HG03575 (cell line): ENCODE results near the gene PPP1R37.
"Not testable (repeated sequence)": the region's sequence is repeated elsewhere in the genome, so short reads cannot be mapped to it uniquely, and the experiment has no call there.

Source experiments
- ATAC-seq: cut with Tn5 transposase; IDR thresholded peaks from one replicate; pipeline ENCODE4 v1.9.1; 2021; ENCODE audit not compliant: unreplicated experiment, insufficient number of reproducible peaks, low FRiP score; ENCODE audit errors: extremely low read depth

Gene PPP1R37

DNA sequence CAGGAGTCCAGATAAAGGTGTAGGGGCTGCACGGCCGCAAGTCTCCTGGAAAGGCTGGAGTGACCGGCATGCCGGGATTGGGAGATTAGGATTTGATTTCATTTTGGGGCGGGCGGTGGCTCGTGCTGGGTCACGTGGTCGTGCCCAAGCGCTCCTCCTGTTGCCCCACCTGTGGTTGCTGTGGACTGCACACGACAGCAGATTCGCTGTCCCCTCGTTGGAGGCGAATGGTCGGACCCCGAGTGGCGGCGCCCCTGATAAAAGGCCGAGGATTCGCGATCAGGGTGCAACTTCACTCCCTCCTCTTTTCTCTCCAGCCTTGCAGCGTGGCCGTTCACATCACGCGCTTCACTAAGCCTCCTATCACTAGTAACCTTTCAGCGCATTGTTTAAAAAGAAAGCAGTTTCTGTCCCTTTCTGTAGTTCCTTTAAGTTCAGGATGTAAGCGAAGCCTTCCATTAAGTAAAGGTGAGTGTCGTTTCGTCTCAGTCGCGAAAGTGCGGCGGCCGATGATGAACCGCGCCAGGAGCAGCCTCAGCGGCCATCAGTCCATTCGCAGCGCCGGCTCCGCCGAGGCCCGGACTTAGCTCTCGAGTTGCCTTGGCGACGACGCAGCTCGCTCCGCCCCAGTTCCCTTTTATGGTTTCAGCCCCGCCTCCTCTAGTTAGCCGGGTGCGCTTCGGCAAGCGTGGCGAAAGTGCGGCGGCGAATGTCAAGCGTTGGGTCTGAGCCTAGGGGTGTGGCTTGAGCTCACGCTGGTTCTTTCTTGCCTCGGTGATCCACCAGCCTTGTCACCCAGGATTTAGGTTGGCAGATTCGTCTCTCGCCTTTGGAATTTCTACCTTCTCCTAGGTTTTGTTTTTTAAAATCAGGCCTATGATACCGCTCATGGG, 1.7 kb upstream of the PPP1R37 start:
- ATAC-seq: no peak

DNA sequence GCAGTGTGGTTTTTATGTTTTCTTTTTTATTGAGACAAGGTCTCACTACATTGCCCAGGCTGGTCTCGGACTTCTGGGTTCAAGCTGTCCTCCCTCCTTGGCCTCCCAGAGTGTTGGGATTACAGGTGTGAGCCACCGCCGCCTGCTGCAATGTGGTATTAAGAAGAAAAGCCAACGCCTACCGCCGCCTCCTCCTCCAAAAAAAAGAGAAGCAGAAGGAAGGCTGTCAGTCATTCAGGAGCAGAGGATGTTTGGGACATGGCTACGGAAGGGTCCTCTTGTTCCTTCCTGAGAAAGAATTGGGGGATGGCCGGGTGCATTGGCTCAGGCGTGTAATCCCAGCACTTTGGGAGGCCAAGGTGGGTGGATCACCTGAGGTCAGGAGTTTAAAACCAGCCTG, 1.2 kb downstream of the PPP1R37 start:
- ATAC-seq: no peak

DNA sequence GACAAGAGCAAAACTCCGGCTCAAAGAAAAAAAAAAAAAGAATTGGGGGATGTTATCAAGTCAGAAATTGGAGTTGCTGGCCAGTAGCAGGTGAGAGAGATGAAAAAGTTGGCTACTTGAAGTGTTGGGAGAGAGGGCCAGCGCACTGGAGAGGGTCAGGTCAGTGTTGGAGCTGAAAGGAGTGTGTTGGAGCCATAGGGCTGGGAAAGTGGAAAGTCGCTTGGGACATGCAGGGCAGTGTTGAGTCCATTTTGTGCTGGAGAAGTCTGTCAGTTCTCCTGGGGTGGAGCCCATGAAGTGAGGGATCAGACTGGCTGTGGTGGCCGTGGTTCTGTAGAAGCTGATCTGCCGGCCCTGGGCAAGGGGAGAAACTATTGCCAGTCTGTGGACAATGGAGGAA, 1.7 kb downstream of the PPP1R37 start:
- ATAC-seq: no peak

DNA sequence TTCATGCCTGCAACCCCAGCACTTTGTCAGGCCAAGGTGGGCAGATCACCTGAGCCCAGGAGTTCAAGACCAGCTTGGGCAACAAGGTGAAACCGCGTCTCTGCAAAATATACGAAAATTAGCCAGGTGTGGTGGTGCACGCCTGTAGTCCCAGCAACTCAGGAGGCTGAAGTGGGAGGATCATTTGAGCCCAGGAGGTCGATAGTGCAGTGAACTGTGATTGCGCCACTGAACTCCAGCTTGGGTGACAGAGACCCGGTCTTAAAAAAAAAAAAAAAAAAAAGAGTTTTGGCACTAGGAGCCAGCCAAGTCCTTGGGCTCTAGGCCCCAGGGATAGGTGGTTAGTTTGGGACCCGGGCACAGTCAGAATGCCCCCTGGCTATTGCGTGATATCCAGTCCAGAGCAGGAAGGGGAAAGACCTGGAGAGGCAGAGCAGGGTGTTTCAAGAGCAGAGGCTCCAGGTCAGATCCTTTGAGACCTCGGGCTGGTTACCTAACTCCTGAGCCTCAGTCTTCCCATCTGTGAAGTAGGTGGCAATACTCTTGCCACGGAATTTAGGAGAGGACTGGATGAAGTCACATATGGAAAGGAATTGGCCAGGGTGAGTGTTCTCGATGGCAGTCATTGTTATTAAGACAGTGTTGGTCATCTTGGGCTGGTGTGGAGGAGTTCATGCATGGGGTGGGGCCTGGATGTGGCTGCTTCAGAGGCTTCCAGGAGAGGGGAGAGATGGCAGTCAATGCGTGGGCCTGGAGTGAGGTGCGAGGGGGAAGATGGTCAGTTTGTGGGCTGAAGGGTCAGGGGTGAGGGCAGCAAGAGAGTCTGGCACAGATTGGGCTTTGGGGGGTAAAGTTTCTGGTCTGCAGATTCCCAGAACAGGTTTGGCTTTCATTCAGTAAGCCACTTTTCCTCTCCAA, 2.8 kb downstream of the PPP1R37 start:
- ATAC-seq: no peak

DNA sequence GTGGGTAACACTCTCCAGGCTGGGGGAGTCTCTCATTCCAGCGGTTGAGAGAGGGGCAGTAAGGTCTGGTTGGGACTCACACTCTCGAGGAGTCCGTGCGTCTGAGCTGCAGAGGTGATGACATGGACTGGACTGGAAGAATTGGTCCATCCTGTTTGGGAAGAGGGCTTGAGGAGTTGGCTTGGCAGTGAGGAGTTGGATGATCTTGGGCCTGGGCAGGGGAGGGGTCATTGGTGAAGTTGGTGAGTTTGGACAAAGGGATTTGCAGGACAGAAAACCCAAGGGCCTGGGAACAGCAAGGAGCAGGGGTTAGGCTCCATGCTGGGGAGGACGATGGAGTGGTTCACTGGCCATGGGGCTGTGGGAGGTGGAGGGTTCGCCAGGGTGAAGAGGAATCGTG, 3.7 kb downstream of the PPP1R37 start:
- no peak for ATAC-seq

DNA sequence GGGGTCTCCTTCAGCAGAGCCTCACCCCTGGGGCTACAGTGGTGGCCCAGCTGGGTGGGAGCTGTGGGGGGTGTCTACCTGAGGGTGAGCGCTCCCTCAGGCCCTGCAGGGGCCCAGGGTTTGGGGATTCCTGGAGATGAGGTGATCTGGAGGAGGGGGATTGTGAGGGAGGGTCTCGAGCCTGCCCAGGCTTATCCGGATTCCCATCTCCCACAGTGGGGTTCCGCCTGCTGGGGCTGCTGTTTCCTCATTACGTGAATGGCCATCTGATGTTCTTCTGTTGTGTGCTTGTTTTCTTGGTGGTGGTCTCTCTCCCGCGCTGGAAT, 4.4 kb downstream of the PPP1R37 start:
- ATAC-seq: no peak

DNA sequence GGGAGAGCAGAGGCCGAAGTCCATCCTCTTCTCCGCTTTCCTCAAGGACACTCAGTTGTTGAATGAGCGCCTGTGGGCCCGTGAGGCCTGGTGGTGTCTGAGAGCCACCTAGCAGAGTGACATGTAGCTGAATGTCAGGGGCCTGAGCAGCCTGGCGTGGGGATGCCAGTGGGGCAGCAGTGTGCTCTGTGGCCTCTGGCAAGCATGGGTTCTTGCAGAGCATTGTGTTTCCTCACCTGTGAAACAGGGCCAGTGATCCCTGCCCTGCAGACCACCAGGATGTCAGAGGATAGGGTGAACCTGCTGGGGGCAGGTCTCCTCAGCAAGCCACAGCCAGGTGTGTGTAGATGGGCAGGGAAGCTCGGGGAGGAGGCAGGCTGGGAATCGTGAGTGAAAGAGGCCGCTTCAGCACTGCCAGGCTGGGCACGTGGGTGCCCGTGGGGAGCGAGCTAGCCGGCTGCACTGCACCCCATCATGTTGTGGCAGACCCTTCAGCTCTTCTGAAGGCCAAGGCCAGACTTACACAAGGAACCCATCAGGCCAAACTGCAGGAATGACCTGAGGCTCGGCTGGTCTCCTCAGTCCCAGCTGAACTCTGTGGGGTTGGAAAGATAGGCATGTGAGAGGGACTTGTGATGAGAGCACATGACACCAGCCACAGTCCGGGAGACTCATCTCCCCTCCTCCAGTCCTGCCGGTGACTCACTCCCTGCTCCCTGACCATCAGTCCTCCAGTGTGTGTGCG, 5.0 kb downstream of the PPP1R37 start:
- ATAC-seq: no peak

DNA sequence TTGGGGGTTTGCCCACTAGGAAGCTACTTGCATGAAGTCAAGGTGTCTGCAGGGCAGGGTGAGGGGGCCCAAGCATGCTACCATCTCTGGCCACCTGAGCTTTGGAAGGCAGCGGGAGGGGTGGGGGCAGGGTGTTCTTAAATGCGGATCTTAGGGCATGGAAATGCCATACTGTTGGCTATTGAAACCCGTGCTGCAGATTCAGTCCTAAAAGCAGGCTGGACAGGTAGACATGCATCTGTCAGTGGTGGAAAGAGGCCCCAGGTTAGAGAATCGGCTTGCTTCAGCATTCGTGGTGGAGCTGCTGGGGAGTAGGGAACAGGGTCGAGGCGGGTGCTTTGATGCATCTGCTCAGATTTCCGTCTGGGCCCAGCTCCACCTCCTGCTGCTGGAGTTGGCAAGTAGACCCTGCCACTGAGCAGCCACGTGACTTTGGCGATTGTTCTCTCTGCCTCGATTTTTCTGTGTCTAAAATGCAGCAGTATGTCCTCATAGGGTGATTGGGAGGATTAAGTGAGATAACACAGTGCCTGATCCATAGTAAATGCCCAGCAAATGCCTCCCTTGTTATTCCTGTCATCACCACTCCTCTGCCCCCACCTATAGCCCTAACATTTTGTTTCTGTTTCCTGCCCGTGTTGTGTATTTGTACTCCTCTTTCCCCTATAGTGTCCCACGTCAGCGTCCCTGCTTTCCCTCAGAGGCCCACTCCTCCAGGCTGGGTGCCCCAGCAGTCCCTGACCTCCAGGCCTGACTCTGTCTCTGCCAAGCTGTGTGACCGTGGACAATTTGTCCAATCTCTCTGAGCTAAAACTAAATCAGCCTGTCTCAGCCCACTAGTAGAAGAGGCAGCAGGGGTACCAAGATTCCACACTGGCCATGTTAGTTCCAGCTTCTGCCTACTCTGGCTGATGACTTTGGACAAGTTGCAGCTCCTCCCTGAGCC, 5.8 kb downstream of the PPP1R37 start:
- ATAC-seq: no peak

DNA sequence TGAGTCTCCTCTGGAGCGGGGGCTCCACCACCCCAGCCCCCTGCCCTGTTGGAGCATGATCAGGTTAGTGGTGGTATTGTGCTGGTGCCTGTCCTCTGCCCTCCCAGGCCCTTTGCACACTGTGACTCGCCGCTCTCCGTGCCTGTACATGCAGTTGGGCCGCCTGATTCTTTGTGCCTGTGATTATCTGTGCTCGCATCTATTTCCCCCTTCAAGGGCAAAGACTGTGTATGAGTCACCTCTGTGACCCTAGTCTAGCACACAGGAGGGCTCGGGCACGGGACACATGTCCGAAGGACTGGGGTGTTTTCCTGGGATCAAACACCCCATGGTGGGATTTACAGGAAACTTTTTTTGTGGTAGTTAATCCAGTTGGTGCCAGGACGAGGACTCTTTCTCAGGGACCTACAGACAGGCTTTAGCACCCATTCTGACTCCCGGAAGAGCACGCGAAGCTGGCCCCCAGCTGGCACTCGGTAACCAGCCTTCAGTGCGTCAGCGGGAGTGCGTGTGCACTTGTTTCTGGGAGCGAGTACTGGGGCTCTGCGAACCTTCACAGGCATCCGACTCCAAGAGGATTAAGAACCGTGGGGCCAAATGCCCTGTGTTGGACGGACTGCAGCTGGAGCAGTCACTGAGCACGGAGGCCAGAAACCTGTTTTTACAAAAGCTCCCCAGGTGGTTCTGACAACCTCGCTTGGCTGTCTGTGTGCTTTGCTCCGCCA, 6.7 kb downstream of the PPP1R37 start:
- ATAC-seq: no peak

DNA sequence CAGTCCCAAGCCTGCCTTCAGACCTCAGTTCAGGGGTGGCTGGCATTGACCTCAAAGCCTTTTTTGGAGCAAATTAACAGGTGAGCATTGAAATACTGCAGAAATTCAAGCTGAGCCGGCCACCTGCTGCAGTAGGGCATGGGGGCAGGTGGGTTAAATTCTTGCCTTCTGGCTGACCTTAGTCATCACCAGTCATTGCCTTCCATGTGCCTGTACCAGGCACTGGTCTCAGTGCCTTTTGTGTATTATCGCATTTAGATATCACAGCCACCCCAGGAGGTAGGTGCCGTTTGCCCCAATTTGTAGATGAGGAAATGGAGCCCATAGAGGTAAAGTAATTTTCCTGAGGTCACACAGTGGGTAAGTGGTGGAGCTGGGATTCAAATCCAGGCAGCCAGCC, 7.2 kb downstream of the PPP1R37 start:
- no peak for ATAC-seq

DNA sequence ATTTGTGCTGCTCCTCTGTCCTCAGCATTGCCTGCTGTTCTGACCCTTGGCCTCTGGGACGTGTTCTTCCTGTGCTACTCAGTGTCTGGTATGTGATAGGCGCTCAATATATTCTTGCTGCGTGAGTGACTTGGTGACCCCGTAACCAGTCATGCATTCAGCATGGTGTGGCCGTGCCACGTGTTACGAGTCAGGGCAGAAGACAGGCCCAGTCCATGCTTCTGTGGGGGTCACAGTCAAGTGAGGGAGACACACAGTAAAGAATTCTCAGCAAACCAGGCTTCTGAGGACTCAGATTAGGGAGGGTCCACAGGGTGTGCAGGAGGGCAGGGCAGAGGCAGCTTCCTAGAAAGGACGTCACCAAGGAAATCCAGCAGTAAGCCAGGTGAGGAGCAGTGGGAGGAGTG, 7.9 kb downstream of the PPP1R37 start:
- ATAC-seq: no peak

DNA sequence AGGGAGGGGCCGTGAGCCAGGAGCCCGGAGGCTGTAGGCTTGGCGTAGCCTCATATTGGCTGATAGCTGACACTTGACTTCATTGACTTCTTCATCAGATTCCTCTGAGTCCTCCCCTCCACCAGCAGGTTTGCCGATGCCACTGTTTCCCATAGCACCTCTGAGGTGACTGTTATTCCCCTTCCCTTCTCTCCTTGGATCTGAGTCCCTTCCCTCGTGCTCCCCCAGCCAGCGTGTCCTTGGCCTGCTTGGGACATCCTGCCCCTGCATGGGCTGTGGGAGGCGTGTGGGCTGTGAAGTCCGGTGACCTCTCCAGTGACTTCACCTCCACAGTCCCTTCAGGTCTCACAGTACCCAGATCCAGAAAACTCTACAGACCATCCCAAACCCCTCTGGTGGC, 8.8 kb downstream of the PPP1R37 start:
- ATAC-seq: no peak

DNA sequence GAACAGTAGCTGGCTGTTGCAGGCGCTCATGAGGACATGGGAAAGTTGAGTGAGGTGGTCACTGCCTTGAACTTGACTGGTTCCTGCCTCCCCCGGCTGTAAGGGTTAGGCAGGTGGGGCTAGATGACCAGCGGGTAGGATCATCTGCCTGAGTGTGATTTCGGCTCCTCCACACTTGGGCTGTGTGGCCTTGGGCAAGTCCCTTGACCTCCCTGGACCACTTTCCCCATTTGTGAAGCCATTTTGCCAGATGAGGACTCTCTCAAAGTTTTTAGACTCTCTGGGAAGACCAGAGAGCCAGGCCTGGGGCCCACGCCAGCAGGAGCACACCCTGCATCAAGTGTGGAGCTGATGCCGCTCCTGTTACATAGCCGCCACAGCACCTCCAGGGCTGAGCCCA, 9.5 kb downstream of the PPP1R37 start:
- ATAC-seq: no peak

DNA sequence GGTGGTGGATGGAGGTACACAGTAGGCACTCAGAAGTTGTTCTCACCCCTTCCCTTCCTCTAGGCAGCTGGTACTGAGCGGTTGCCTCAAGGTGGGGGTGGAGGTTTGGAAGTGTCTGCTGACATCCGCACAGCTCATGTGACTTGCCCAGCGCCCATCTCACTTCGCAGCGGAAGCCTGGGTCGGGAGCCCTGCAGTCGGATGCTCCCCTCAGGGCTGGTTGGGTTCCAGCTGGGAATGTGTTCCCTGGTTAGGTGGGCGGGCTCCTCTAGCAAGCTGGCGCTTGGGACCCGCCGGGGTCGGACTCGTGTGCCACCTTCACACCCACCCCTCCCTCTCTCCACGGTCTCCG, 10.2 kb downstream of the PPP1R37 start:
- ATAC-seq: no peak

DNA sequence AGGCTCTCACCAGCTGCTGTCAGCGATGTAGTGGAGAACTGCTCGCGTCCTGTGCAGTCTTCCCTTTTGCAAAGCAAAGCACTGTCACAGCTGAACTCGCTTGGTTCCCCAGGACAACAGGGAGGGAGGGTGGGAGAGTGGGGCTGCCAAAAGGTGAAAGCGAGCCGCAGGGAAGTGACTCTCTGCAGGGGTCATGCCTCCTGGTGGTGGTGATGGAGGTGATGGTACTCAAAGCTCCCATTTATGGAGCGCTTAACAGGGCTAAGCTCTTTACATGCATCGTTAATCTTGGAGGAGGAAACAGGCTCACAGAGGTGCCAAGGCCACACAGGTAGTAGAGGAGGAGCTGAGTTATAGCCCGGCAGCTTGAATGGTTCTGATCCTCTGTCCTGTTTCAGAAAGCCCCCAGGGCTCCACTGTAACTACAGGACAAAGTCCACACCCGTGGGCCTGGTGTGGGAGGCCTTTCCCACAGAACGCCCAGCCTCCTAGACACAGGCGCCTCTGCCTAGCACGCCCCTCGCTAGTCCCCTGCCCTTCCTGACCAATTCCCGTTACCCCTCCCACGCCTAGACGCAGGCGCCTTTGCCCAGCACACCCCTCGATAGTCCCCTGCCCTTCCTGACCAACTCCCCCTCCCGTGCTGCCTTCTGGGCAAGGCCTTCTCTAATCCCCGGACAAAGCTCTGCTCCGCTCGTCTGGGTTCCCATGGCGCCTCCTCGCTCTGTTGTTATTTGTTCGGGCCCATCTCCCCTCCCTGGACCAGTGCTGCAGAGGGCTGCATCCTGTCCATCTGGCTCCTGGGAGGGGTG, 10.7 kb downstream of the PPP1R37 start:
- no peak for ATAC-seq

DNA sequence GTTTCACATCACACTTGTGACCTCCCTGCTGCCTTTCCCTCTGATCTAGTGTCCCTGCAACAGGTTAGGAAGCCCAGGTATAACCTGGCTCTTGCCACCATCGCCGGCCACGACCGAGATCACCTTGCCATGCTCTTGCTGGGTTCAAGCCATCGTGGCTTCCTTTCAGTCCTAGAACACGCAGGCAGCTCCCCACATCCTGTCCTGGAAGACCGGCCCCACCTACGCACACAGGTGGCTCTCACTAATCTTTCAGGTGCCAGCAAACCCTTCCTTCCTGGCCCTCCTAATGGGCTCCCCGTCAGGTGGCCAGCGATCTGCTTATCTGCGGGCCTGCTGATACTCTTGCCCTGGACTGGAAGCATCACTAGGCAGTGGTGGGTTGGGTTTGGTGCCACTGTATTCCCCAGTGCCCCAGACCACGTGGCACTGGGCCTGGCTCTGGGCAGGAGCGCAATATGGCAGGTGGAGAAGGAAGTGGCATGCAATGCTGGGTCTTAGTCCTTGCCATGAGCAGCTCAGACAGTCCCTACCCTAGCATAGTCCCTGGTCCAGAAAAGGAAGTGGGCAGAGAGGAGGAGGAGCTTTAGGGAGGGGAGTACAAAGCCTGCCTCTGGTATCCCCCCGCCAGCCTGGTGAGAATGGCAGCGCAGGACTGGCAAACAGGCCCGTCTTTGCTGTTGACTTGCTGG, 11.8 kb downstream of the PPP1R37 start:
- no peak for ATAC-seq

DNA sequence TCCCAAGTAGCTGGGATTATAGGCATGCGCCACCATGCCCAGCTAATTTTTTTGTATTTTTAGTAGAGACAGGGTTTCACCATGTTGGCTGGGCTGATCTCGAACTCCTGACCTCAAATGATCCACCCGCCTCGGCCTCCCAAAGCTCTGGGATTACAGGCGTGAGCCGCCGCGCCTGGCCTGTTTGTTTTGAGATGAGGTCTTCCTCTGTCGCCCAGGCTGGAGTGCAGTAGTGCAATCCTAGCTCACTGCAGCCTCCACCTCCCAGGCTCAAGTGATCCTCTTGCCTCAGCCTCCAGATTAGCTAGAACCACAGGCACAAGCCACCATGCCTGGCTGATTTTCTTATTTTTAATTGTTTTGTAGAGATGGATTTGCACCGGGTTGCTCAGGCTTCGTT, 13.4 kb downstream of the PPP1R37 start:
- not testable (repeated sequence) for ATAC-seq
